GM18907 (cell line): ENCODE results near the gene DMXL2.
"Not testable (repeated sequence)": the region's sequence is repeated elsewhere in the genome, so short reads cannot be mapped to it uniquely, and the experiment has no call there.

Experiments
- ATAC-seq: cut with Tn5 transposase; IDR thresholded peaks from one replicate; pipeline ENCODE4 v1.9.1; 2021; ENCODE audit warnings: mild to moderate bottlenecking, moderate library complexity; ENCODE audit not compliant: unreplicated experiment

Gene DMXL2

GRCh38 chr15:51579012-51579411 is 43.6 kb downstream of the DMXL2 start:
- no peak for ATAC-seq

- ATAC-seq: no peak
These were observed 44.8 kb downstream of the DMXL2 start for GRCh38 chr15:51577636-51578304.

- ATAC-seq: no peak
These were observed 45.6 kb downstream of the DMXL2 start for GRCh38 chr15:51576911-51577500.

- no peak for ATAC-seq
These were observed 46.2 kb downstream of the DMXL2 start for GRCh38 chr15:51576286-51576850.

- ATAC-seq: no peak
These were observed 46.8 kb downstream of the DMXL2 start for GRCh38 chr15:51575775-51576174.

- not testable (repeated sequence) for ATAC-seq
These were observed 49.2 kb downstream of the DMXL2 start for GRCh38 chr15:51573352-51573751.

GRCh38 chr15:51568939-51569784 is 53.4 kb downstream of the DMXL2 start:
- not testable (repeated sequence) for ATAC-seq

- no peak for ATAC-seq
These were observed 61.3 kb downstream of the DMXL2 start for GRCh38 chr15:51561271-51561670.

- ATAC-seq: no peak
These were observed 63.7 kb downstream of the DMXL2 start for GRCh38 chr15:51558876-51559275.

- no peak for ATAC-seq
These were observed 64.2 kb downstream of the DMXL2 start for GRCh38 chr15:51558411-51558810.

- no peak for ATAC-seq
These were observed 71.7 kb downstream of the DMXL2 start for GRCh38 chr15:51550841-51551240.

GRCh38 chr15:51547656-51548055 is 74.9 kb downstream of the DMXL2 start:
- ATAC-seq: no peak

GRCh38 chr15:51536965-51537574 is 85.5 kb downstream of the DMXL2 start:
- no peak for ATAC-seq

GRCh38 chr15:51533672-51534398 is 88.7 kb downstream of the DMXL2 start:
- ATAC-seq: no peak

- ATAC-seq: no peak
These were observed 95.6 kb downstream of the DMXL2 start for GRCh38 chr15:51526955-51527354.

GRCh38 chr15:51524376-51524775 is 98.2 kb downstream of the DMXL2 start:
- no peak for ATAC-seq

- ATAC-seq: no peak
These were observed 106.3 kb downstream of the DMXL2 start for GRCh38 chr15:51516291-51516690.

- ATAC-seq: no peak
These were observed 117.3 kb downstream of the DMXL2 start for GRCh38 chr15:51505251-51505650.

GRCh38 chr15:51503003-51503402 is 119.6 kb downstream of the DMXL2 start:
- ATAC-seq: no peak

- ATAC-seq: no peak
These were observed 123.1 kb downstream of the DMXL2 start for GRCh38 chr15:51499379-51499976.
